Neural progenitor cell (in vitro differentiated cells): Measurements from ENCODE around the gene SRRM2.

Experiments used
- CTCF ChIP-seq: fragments of 200-600 bp; sonication (generic); IDR thresholded peaks from 2 replicates; pipeline ENCODE4 v1.5.1; 2017; ENCODE audit warnings: antibody characterized with exemption, mild to moderate bottlenecking
- EZH2 ChIP-seq: fragments of 200-600 bp; sonication (generic); IDR thresholded peaks from 2 replicates; pipeline ENCODE4 v1.6.1; 2017; ENCODE audit warnings: antibody characterized with exemption, mild to moderate bottlenecking, moderate library complexity

GRCh38 chr16:2742323-2743006, 10.0 kb upstream of the SRRM2 start:
- TF ChIP-seq CTCF (no peak), EZH2 (no peak)
